HG02678 (cell line): ENCODE results near the gene FOXO1.

Source experiments
- ATAC-seq: cut with Tn5 transposase; IDR thresholded peaks from one replicate; pipeline ENCODE4 v1.9.1; 2021; ENCODE audit warnings: mild to moderate bottlenecking, moderate library complexity; ENCODE audit not compliant: unreplicated experiment

Gene FOXO1

GRCh38 chr13:40611004-40611403, 55.4 kb downstream of the FOXO1 start:
- ATAC-seq = no peak

- no peak for ATAC-seq
Observed at GRCh38 chr13:40609972-40610726, 56.3 kb downstream of the FOXO1 start.

- ATAC-seq = no peak
Observed at GRCh38 chr13:40608308-40608707, 58.1 kb downstream of the FOXO1 start.

GRCh38 chr13:40605573-40605972, 60.9 kb downstream of the FOXO1 start:
- no peak for ATAC-seq

GRCh38 chr13:40604135-40604534, 62.3 kb downstream of the FOXO1 start:
- ATAC-seq = no peak

GRCh38 chr13:40600149-40600751, 66.2 kb downstream of the FOXO1 start:
- no peak for ATAC-seq

GRCh38 chr13:40599747-40600146, 66.7 kb downstream of the FOXO1 start:
- ATAC-seq = no peak

GRCh38 chr13:40599124-40599523, 67.3 kb downstream of the FOXO1 start:
- no peak for ATAC-seq

GRCh38 chr13:40598569-40598968, 67.9 kb downstream of the FOXO1 start:
- no peak for ATAC-seq

- ATAC-seq = no peak
Observed at GRCh38 chr13:40597735-40598365, 68.6 kb downstream of the FOXO1 start.

GRCh38 chr13:40596484-40596883, 70.0 kb downstream of the FOXO1 start:
- ATAC-seq = no peak

- no peak for ATAC-seq
Observed at GRCh38 chr13:40595693-40596092, 70.7 kb downstream of the FOXO1 start.

- ATAC-seq = no peak
Observed at GRCh38 chr13:40592035-40592434, 74.4 kb downstream of the FOXO1 start.

GRCh38 chr13:40591091-40591490, 75.3 kb downstream of the FOXO1 start:
- ATAC-seq = no peak

- ATAC-seq = no peak
Observed at GRCh38 chr13:40590112-40590862, 76.2 kb downstream of the FOXO1 start.

- ATAC-seq = peak; percentile 90
Observed at GRCh38 chr13:40589285-40590109, 76.9 kb downstream of the FOXO1 start.

- no peak for ATAC-seq
Observed at GRCh38 chr13:40588101-40588500, 78.3 kb downstream of the FOXO1 start.

GRCh38 chr13:40586886-40587565, 79.4 kb downstream of the FOXO1 start:
- no peak for ATAC-seq

GRCh38 chr13:40585911-40586471, 80.5 kb downstream of the FOXO1 start:
- no peak for ATAC-seq

GRCh38 chr13:40583738-40584137, 82.7 kb downstream of the FOXO1 start:
- no peak for ATAC-seq
